ENCODE data around the gene NHLH1. TPM values are rescaled to one million over a fixed set of nuclear protein-coding genes. Genes with fewer than 3 reads are reported as not detected.

Gene NHLH1
- total and polyA plus RNA-seq, 2 of the 13 experiments (the other 11 are each of a cell fraction or from before 2014, with no cell fraction given), result 0.11 to 0.57 TPM

- ATAC-seq (no peak), FAIRE-seq (no peak), DNase-seq (ENCODE audit: low spot score) (no peak)
- Histone ChIP-seq H3K79me2 (ENCODE audit: insufficient read depth, low read length) (no peaks in the 10 kb centered on the region), H3K4me2 (ENCODE audit: low read depth, low read length) (no peak overlapping the region), H3K9ac (ENCODE audit: insufficient read depth, low read depth, low read length) (no peak overlapping the region), H2AFZ (ENCODE audit: low read length) (no peak overlapping the region), H3K27me3 (ENCODE audit: control insufficient read depth in 1 of 2, insufficient read depth in 2 of 2, low read length in 2 of 2) (no peaks in the 10 kb centered on the region), H3K27ac (ENCODE audit: extremely low read length, insufficient read depth, low read length) (no peak overlapping the region), H4K20me1 (ENCODE audit: insufficient read depth, low read length) (no peaks in the 10 kb centered on the region), H3K36me3 (replicated peaks in 1 of 2; ENCODE audit: control insufficient read depth in 1 of 2, insufficient read depth in 2 of 2, low read length in 2 of 2) (peaks cover 42 to 90% of the 10 kb centered on the region in 2 experiments), H3K9me3 (ENCODE audit: low read length) (no peaks in the 10 kb centered on the region), H3K4me3 (replicated peaks in 1 of 3; ENCODE audit: insufficient read depth in 1 of 3, low read depth in 2 of 3, low read length in 3 of 3) (no peak overlapping the region), H3K4me1 (ENCODE audit: insufficient read depth, low read length) (0 out of 2 replicates have a peak, but pooled peaks cover 2% of the 10 kb centered on the region)
- BruUV-seq (replicated peaks), result no TSS peak
- CTCF ChIA-PET (ENCODE audit: low intra/inter-chr PET ratio, low total read pairs), result no interaction called here
- 98% methylated on average over 4 of the region's 4 CpGs for WGBS (ENCODE audit: low lambda C conversion rate)
- intact Hi-C loops (cut with micrococcal nuclease; ENCODE audit: unreplicated experiment), result no loop called here
- TF ChIP-seq KDM1A (CRISPR knock-in tag; IDR thresholded peaks at IDR 0.05) (no peak), ATAD3A (CRISPR knock-in tag; IDR thresholded peaks at IDR 0.05) (no peak), THAP11 (CRISPR knock-in tag; IDR thresholded peaks at IDR 0.05) (no peak), ZSCAN29 (CRISPR knock-in tag; conservative IDR thresholded peaks at IDR 0.05) (no peak), ZBTB43 (CRISPR knock-in tag; conservative IDR thresholded peaks at IDR 0.05) (no peak), NR2C2 (CRISPR knock-in tag; IDR thresholded peaks at IDR 0.05; ENCODE audit: borderline replicate concordance) (no peak), TRIM24 (CRISPR knock-in tag; IDR thresholded peaks at IDR 0.05) (no peak), HOMEZ (CRISPR knock-in tag; IDR thresholded peaks at IDR 0.05; ENCODE audit: low read depth) (no peak), HMGA1 (CRISPR knock-in tag; conservative IDR thresholded peaks at IDR 0.05) (no peak)
- TF ChIP-seq, protein P1, sequence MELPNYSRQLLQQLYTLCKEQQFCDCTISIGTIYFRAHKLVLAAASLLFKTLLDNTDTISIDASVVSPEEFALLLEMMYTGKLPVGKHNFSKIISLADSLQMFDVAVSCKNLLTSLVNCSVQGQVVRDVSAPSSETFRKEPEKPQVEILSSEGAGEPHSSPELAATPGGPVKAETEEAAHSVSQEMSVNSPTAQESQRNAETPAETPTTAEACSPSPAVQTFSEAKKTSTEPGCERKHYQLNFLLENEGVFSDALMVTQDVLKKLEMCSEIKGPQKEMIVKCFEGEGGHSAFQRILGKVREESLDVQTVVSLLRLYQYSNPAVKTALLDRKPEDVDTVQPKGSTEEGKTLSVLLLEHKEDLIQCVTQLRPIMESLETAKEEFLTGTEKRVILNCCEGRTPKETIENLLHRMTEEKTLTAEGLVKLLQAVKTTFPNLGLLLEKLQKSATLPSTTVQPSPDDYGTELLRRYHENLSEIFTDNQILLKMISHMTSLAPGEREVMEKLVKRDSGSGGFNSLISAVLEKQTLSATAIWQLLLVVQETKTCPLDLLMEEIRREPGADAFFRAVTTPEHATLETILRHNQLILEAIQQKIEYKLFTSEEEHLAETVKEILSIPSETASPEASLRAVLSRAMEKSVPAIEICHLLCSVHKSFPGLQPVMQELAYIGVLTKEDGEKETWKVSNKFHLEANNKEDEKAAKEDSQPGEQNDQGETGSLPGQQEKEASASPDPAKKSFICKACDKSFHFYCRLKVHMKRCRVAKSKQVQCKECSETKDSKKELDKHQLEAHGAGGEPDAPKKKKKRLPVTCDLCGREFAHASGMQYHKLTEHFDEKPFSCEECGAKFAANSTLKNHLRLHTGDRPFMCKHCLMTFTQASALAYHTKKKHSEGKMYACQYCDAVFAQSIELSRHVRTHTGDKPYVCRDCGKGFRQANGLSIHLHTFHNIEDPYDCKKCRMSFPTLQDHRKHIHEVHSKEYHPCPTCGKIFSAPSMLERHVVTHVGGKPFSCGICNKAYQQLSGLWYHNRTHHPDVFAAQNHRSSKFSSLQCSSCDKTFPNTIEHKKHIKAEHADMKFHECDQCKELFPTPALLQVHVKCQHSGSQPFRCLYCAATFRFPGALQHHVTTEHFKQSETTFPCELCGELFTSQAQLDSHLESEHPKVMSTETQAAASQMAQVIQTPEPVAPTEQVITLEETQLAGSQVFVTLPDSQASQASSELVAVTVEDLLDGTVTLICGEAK (IDR thresholded peaks at IDR 0.05), result no peak
- TF ChIP-seq, protein P1 (CRISPR knock-in tag; IDR thresholded peaks at IDR 0.05), result no peak
- POLR2A ChIA-PET, result no interaction called here
- in situ Hi-C loops (cut with HindIII; ENCODE audit: extremely low pct_ligation_motif_present, low pct_unique_long_range_greater_than_20kb), result no loop called here
Measured at GRCh38 chr1:160351629-160352028, 15.2 kb upstream of the NHLH1 start.
